HFFc6 (cell line): ENCODE data around the gene KIT. TPM values are rescaled to one million over a fixed set of nuclear protein-coding genes. Genes with fewer than 3 reads are reported as not detected.
A peak's percentile ranks its signal among the peaks of the same experiment; 100 is the strongest.

Experiments
- DNase-seq: peaks from one replicate; pipeline ENCODE4 v3.0.0-alpha.2; 2018
- H3K27ac Mint-ChIP-seq: 2 replicates; pipeline ENCODE4 v1.8.0; 2020; ENCODE audit warnings: mild to moderate bottlenecking, mixed read lengths
- H3K27me3 Mint-ChIP-seq: 2 replicates; pipeline ENCODE4 v1.8.0; 2021; ENCODE audit warnings: mild to moderate bottlenecking, moderate library complexity, mixed read lengths; ENCODE audit not compliant: insufficient read depth
- H3K36me3 Mint-ChIP-seq: 2 replicates; pipeline ENCODE4 v1.8.0; 2021; ENCODE audit warnings: low read depth, mixed read lengths
- H3K4me1 Mint-ChIP-seq: 2 replicates; pipeline ENCODE4 v1.8.0; 2020; ENCODE audit warnings: low read depth, mixed read lengths
- H3K4me3 Mint-ChIP-seq: 2 replicates; pipeline ENCODE4 v1.8.0; 2020; ENCODE audit warnings: mild to moderate bottlenecking, moderate library complexity, mixed read lengths
- H3K9me3 Mint-ChIP-seq: 2 replicates; pipeline ENCODE4 v1.8.0; 2020; ENCODE audit warnings: mild to moderate bottlenecking, mixed read lengths
- long read RNA-seq: library from polyadenylated mRNA; unstranded; transcript quantifications from one replicate; pipeline ENCODE4 v2.0.0, GENCODE V29; 2019
- total RNA-seq, 6 experiments: library from RNA; stranded (reverse); fragmentation: NEBNext Ultra II Directional; extraction: Animal tissue kit (Norgen Biotek cat#: 25700); gene quantifications; 2 replicates in 1 of 6; 3 replicates in 5 of 6; pipeline ENCODE4 v1.2.3, GENCODE V29; 2021
- TF ChIP-seq, protein P1 (sequence below): fragments of 200-600 bp; sonication (generic); IDR thresholded peaks from 2 replicates; pipeline ENCODE4 v1.5.0; 2021; ENCODE audit warnings: antibody characterized with exemption, mild to moderate bottlenecking

KIT gene
- 1 to 10 TPM in 2 of 6 experiments, under 1 TPM in 4; 0.11 to 1.2 (median 0.26) TPM for total RNA-seq
- long read RNA-seq: 0 reads

DNA sequence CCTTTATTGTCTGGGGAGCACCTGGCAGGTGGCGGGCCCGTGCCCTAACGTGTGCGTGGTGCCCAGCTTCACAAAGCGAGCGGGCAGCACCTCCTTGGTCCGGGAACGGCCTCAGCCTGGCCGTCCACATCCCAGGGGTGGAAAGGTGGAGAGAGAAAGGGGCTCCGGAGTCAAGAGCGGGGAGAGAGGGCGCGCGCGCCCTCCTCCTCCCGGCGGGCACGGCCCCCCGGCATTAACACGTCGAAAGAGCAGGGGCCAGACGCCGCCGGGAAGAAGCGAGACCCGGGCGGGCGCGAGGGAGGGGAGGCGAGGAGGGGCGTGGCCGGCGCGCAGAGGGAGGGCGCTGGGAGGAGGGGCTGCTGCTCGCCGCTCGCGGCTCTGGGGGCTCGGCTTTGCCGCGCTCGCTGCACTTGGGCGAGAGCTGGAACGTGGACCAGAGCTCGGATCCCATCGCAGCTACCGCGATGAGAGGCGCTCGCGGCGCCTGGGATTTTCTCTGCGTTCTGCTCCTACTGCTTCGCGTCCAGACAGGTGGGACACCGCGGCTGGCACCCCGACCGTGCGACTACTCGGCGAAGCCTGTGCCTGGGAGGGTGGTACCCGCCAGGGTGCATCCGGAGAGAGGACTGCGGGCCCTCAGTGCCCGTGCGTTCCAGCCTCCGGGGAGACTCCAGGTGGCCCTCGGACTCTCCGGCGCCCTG is at the start of gene KIT:
Gene KIT, plus strand, starts transcription at position 407 of the 701 bp plus-strand sequence. Its CDS starts 58 bp downstream, at position 465.
- peaks cover 34% of the 10 kb centered on the region for H3K4me1 Mint-ChIP-seq

DNA sequence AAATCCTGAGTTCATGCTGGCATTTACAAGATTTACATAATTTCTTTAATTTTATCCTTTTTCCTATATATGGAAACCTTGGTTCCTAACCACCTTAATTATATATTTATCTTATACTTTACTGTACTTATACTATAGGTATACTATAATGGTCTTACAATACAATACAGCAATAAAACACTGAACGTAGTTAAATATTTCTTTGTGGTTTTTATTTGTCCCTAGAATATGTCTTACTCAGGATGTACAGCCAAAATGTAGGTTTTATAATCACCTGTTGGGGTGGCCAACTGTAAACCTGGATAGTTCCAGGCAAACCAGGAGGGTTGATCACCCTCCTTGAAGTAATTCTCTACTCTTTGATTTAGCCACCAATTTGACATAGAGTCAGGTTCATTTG is 48.4 kb upstream of the KIT start:
- H3K9me3 Mint-ChIP-seq: no peaks in the 10 kb centered on the region
- H3K36me3 Mint-ChIP-seq: no peaks in the 10 kb centered on the region
- H3K4me3 Mint-ChIP-seq: no peak overlapping the region
- no peaks in the 10 kb centered on the region for H3K4me1 Mint-ChIP-seq
- no peak overlapping the region for H3K27ac Mint-ChIP-seq
- peaks cover 16% of the 10 kb centered on the region for H3K27me3 Mint-ChIP-seq
- no peak for DNase-seq
- TF ChIP-seq, protein P1, sequence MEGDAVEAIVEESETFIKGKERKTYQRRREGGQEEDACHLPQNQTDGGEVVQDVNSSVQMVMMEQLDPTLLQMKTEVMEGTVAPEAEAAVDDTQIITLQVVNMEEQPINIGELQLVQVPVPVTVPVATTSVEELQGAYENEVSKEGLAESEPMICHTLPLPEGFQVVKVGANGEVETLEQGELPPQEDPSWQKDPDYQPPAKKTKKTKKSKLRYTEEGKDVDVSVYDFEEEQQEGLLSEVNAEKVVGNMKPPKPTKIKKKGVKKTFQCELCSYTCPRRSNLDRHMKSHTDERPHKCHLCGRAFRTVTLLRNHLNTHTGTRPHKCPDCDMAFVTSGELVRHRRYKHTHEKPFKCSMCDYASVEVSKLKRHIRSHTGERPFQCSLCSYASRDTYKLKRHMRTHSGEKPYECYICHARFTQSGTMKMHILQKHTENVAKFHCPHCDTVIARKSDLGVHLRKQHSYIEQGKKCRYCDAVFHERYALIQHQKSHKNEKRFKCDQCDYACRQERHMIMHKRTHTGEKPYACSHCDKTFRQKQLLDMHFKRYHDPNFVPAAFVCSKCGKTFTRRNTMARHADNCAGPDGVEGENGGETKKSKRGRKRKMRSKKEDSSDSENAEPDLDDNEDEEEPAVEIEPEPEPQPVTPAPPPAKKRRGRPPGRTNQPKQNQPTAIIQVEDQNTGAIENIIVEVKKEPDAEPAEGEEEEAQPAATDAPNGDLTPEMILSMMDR: no peak

More for the DNA sequence above, at the start of gene KIT:
- no peak for DNase-seq
- peaks cover 28% of the 10 kb centered on the region for H3K27me3 Mint-ChIP-seq
- TF ChIP-seq, protein P1: no peak
- no peaks in the 10 kb centered on the region for H3K36me3 Mint-ChIP-seq
- no peaks in the 10 kb centered on the region for H3K9me3 Mint-ChIP-seq
- peak within 1 kb of the TSS; percentile 86 for H3K4me3 Mint-ChIP-seq
- peak within 1 kb of the TSS; percentile 31; the same call in 1 of the 2 replicates for H3K27ac Mint-ChIP-seq

DNA sequence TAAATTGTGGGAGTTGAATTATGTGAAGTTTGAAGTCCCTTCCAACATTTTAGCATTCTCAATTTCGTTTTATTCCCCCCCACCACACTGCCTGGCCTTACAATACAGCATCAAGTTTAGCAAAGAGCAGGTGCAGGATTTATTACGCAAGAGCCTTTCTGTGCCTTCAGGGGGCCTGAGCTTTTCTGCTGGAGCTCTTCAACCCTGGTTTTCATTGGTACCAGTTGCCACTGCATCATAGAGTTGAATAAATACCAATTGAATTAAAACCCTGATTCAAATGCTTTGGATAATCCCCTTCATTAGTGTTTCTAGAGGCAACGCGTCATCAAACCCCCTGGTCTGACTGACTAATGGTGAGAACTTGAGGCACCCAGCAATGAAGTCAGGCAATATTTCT is 43.6 kb upstream of the KIT start:
- H3K27me3 Mint-ChIP-seq: peaks cover 7% of the 10 kb centered on the region; the same call in 1 of the 2 replicates
- TF ChIP-seq, protein P1: no peak

DNA sequence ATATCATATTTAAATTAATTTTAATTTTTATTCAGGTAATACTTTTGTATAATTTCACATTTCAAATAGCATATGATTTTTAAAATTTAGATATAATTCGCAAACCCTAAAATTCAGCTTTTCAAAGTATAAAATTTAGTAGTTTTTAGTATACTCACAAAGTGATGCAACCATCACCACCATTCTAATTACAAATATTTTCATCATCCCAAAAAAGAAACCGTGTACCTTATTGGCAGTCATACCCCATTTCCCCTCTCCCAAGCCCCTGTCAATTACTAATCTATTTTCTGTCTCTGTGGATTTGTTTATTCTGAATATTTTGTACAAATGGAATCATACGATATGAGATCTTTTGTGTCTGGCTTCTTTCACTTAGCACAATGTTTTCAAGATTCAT is 37.0 kb upstream of the KIT start:
- TF ChIP-seq, protein P1: no peak
- no peak overlapping the region for H3K27ac Mint-ChIP-seq
- H3K27me3 Mint-ChIP-seq: peaks cover 2% of the 10 kb centered on the region
- no peak overlapping the region for H3K4me3 Mint-ChIP-seq
- no peaks in the 10 kb centered on the region for H3K36me3 Mint-ChIP-seq
- no peak for DNase-seq
- no peaks in the 10 kb centered on the region for H3K9me3 Mint-ChIP-seq
- H3K4me1 Mint-ChIP-seq: no peaks in the 10 kb centered on the region

More for the DNA sequence above, 43.6 kb upstream of the KIT start:
- H3K4me1 Mint-ChIP-seq: no peaks in the 10 kb centered on the region
- H3K9me3 Mint-ChIP-seq: no peaks in the 10 kb centered on the region
- no peak overlapping the region for H3K27ac Mint-ChIP-seq
- H3K36me3 Mint-ChIP-seq: no peaks in the 10 kb centered on the region
- no peak for DNase-seq
- no peak overlapping the region for H3K4me3 Mint-ChIP-seq

DNA sequence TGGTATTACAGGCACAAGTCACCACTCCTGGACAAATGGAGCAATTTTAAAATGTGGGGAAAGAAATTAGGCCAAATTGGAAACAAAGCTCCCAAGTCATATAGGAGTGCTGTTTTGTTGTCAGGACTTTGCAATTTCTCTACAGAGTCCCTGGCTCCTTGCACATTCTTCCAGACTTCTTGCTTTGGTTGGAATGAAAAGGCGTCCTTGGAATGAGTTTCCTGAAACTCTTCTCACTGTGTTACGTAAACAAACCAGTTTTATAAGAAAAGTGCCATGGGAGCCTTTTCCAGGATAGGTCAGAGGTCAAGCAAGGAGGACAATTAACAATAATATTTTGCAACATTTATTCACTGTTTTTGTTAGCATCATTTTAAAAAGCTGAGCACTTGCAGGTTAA is 32.4 kb upstream of the KIT start:
- Mint-ChIP-seq H3K4me1 (no peaks in the 10 kb centered on the region), H3K9me3 (no peaks in the 10 kb centered on the region), H3K27ac (no peak overlapping the region), H3K27me3 (peaks cover 22% of the 10 kb centered on the region), H3K36me3 (no peaks in the 10 kb centered on the region), H3K4me3 (no peak overlapping the region)
- TF ChIP-seq, protein P1: no peak
- DNase-seq: no peak
